HG03045 (cell line): ENCODE results near the gene DEPDC4.
"Not testable (repeated sequence)": the region's sequence is repeated elsewhere in the genome, so short reads cannot be mapped to it uniquely, and the experiment has no call there.

ENCODE experiments used
- ATAC-seq: cut with Tn5 transposase; IDR thresholded peaks from one replicate; pipeline ENCODE4 v1.9.1; 2021; ENCODE audit warnings: mild to moderate bottlenecking, moderate library complexity; ENCODE audit not compliant: unreplicated experiment

DEPDC4 gene

GRCh38 chr12:100266835-100267602, at the start of gene DEPDC4, which contains the start of gene SCYL2:
TSS of gene DEPDC4 (minus strand) at chr12:100267079. CDS start at chr12:100267076, 3 bp downstream.
TSS of gene SCYL2 (plus strand) at chr12:100267177. CDS start at chr12:100282971, 15,794 bp downstream.
- peak; percentile 94 for ATAC-seq

GRCh38 chr12:100311317-100311716, 44.4 kb upstream of the DEPDC4 start:
- no peak for ATAC-seq

GRCh38 chr12:100308138-100308537, 41.3 kb upstream of the DEPDC4 start:
- ATAC-seq = not testable (repeated sequence)

- ATAC-seq = not testable (repeated sequence)
These were observed 37.5 kb upstream of the DEPDC4 start for GRCh38 chr12:100304334-100304733.

- ATAC-seq = no peak
These were observed 37.0 kb upstream of the DEPDC4 start for GRCh38 chr12:100303831-100304230.

- ATAC-seq = no peak
These were observed 35.2 kb upstream of the DEPDC4 start for GRCh38 chr12:100302081-100302480.

GRCh38 chr12:100295764-100296555, 29.1 kb upstream of the DEPDC4 start:
- ATAC-seq = no peak

- not testable (repeated sequence) for ATAC-seq
These were observed 27.5 kb upstream of the DEPDC4 start for GRCh38 chr12:100294366-100294765.

- no peak for ATAC-seq
These were observed 26.1 kb upstream of the DEPDC4 start for GRCh38 chr12:100293017-100293416.

GRCh38 chr12:100290016-100290415, 23.1 kb upstream of the DEPDC4 start:
- no peak for ATAC-seq

- ATAC-seq = no peak
These were observed 22.2 kb upstream of the DEPDC4 start for GRCh38 chr12:100289038-100289437.

GRCh38 chr12:100284556-100284955, 17.7 kb upstream of the DEPDC4 start:
- ATAC-seq = not testable (repeated sequence)

- ATAC-seq = no peak
These were observed 12.8 kb upstream of the DEPDC4 start for GRCh38 chr12:100279607-100280244.

- ATAC-seq = no peak
These were observed 12.3 kb upstream of the DEPDC4 start for GRCh38 chr12:100279159-100279558.

- ATAC-seq = no peak
These were observed 7.4 kb upstream of the DEPDC4 start for GRCh38 chr12:100274291-100274690.

- no peak for ATAC-seq
These were observed 6.9 kb upstream of the DEPDC4 start for GRCh38 chr12:100273782-100274181.

GRCh38 chr12:100268835-100269564, 2.1 kb upstream of the DEPDC4 start:
- ATAC-seq = no peak

GRCh38 chr12:100267603-100268281, 863 bp upstream of the DEPDC4 start:
- peak; percentile 26 for ATAC-seq

- peak; percentile 82 for ATAC-seq
These were observed 369 bp downstream of the DEPDC4 start for GRCh38 chr12:100266585-100266834.
